Activated naive CD4-positive, alpha-beta T cell treated with anti-CD3 and anti-CD28 coated beads, Interleukin-2, amount 10 ng/mL, durations not matched to agents 7 days and 5 days (primary cell): ENCODE results near the gene MTHFS.
A peak's percentile ranks its signal among the peaks of the same experiment; 100 is the strongest.

Experiments used
- CTCF ChIA-PET: fragments of 350-600 bp; sonication (Branson Sonifier 250); formaldehyde crosslinking; loops from one replicate; lab custom pipeline; 2021; ENCODE audit warnings: antibody characterized with exemption; lab: Charles Lee
- DNase-seq: peaks from one replicate; pipeline ENCODE4 v3.0.0-alpha.2; 2020
- H3K27ac Mint-ChIP-seq: one replicate; pipeline ENCODE4 v1.8.0; 2021; ENCODE audit warnings: mild to moderate bottlenecking, moderate library complexity, mixed read lengths
- H3K27me3 Mint-ChIP-seq: one replicate; pipeline ENCODE4 v1.8.0; 2021; ENCODE audit warnings: mild to moderate bottlenecking, mixed read lengths
- H3K36me3 Mint-ChIP-seq: one replicate; pipeline ENCODE4 v1.8.0; 2021; ENCODE audit warnings: mixed read lengths
- H3K4me1 Mint-ChIP-seq: one replicate; pipeline ENCODE4 v1.8.0; 2021; ENCODE audit warnings: mixed read lengths
- H3K4me3 Mint-ChIP-seq: one replicate; pipeline ENCODE4 v1.8.0; 2021; ENCODE audit warnings: mild to moderate bottlenecking, moderate library complexity, mixed read lengths
- H3K9me3 Mint-ChIP-seq: one replicate; pipeline ENCODE4 v1.8.0; 2021; ENCODE audit warnings: mixed read lengths

MTHFS gene

GRCh38 chr15:79878078-79878705, 18.6 kb downstream of the MTHFS start:
- Mint-ChIP-seq H3K4me3 (no peak overlapping the region), H3K4me1 (peaks cover 8% of the 10 kb centered on the region), H3K27me3 (no peaks in the 10 kb centered on the region), H3K36me3 (peaks cover 92% of the 10 kb centered on the region), H3K27ac (no peak overlapping the region), H3K9me3 (peaks cover 44% of the 10 kb centered on the region)
- CTCF ChIA-PET, result interaction anchor here (0.6 kb wide), 1 partner anchor 473 kb away, joined by 4 read pairs; no protein-coding TSS in a partner anchor
- no peak for DNase-seq

- Mint-ChIP-seq H3K4me1 (peaks cover 22% of the 10 kb centered on the region), H3K27me3 (no peaks in the 10 kb centered on the region), H3K27ac (no peak overlapping the region), H3K9me3 (peaks cover 44% of the 10 kb centered on the region), H3K4me3 (no peak overlapping the region), H3K36me3 (peaks cover 86% of the 10 kb centered on the region)
- CTCF ChIA-PET, result interaction anchor here (1.7 to 3.4 kb wide), 2 partner anchors 9 to 21 kb away, joined by 3 to 12 read pairs; no protein-coding TSS in a partner anchor
- no peak for DNase-seq
These were observed 21.6 kb downstream of the MTHFS start for GRCh38 chr15:79875213-79875612.

- H3K4me3 Mint-ChIP-seq, result no peak overlapping the region
- peaks cover 39% of the 10 kb centered on the region for H3K9me3 Mint-ChIP-seq
- peaks cover 22% of the 10 kb centered on the region for H3K4me1 Mint-ChIP-seq
- CTCF ChIA-PET, result interaction anchor here (1.1 to 3.4 kb wide), 2 partner anchors 20 to 24 kb away, joined by 3 to 12 read pairs; no protein-coding TSS in a partner anchor
- H3K27me3 Mint-ChIP-seq, result no peaks in the 10 kb centered on the region
- H3K36me3 Mint-ChIP-seq, result peaks cover 79% of the 10 kb centered on the region
- H3K27ac Mint-ChIP-seq, result no peak overlapping the region
- DNase-seq, result no peak
These were observed 22.6 kb downstream of the MTHFS start for GRCh38 chr15:79874242-79874641.

GRCh38 chr15:79872358-79873017, 24.3 kb downstream of the MTHFS start:
- no peak overlapping the region for H3K4me3 Mint-ChIP-seq
- H3K9me3 Mint-ChIP-seq, result peaks cover 29% of the 10 kb centered on the region
- H3K27ac Mint-ChIP-seq, result peak overlapping the region; percentile 74
- CTCF ChIA-PET, result interaction anchor here (3.4 kb wide), 1 partner anchor 18 kb away, joined by 12 read pairs; no protein-coding TSS in a partner anchor
- peaks cover 70% of the 10 kb centered on the region for H3K36me3 Mint-ChIP-seq
- H3K27me3 Mint-ChIP-seq, result no peaks in the 10 kb centered on the region
- peaks cover 22% of the 10 kb centered on the region for H3K4me1 Mint-ChIP-seq
- peak; percentile 61 for DNase-seq

GRCh38 chr15:79868554-79868953, 28.3 kb downstream of the MTHFS start:
- Mint-ChIP-seq H3K36me3 (peaks cover 48% of the 10 kb centered on the region), H3K27ac (no peak overlapping the region), H3K9me3 (no peaks in the 10 kb centered on the region), H3K4me3 (no peak overlapping the region), H3K4me1 (peaks cover 18% of the 10 kb centered on the region), H3K27me3 (no peaks in the 10 kb centered on the region)
- DNase-seq, result no peak
- CTCF ChIA-PET, result interaction anchor here (0.8 kb wide), 2 partner anchors 13 to 488 kb away, joined by 3 to 6 read pairs; no protein-coding TSS in a partner anchor

GRCh38 chr15:79863886-79864285, 32.9 kb downstream of the MTHFS start:
- Mint-ChIP-seq H3K4me1 (no peaks in the 10 kb centered on the region), H3K9me3 (no peaks in the 10 kb centered on the region), H3K36me3 (peaks cover 27% of the 10 kb centered on the region), H3K27me3 (no peaks in the 10 kb centered on the region), H3K4me3 (no peak overlapping the region), H3K27ac (no peak overlapping the region)
- CTCF ChIA-PET, result no interaction called here
- no peak for DNase-seq

- H3K36me3 Mint-ChIP-seq, result peaks cover 19% of the 10 kb centered on the region
- no peak overlapping the region for H3K4me3 Mint-ChIP-seq
- CTCF ChIA-PET, result interaction anchor here (1.2 to 1.9 kb wide), 2 partner anchors 8 to 12 kb away, joined by 5 to 6 read pairs; no protein-coding TSS in a partner anchor
- DNase-seq, result no peak
- no peaks in the 10 kb centered on the region for H3K27me3 Mint-ChIP-seq
- H3K9me3 Mint-ChIP-seq, result no peaks in the 10 kb centered on the region
- peaks cover 8% of the 10 kb centered on the region for H3K4me1 Mint-ChIP-seq
- no peak overlapping the region for H3K27ac Mint-ChIP-seq
These were observed 34.6 kb downstream of the MTHFS start for GRCh38 chr15:79862191-79862590.

GRCh38 chr15:79860661-79861060, 36.2 kb downstream of the MTHFS start:
- Mint-ChIP-seq H3K27ac (no peak overlapping the region), H3K4me1 (peaks cover 10% of the 10 kb centered on the region), H3K36me3 (peaks cover 10% of the 10 kb centered on the region), H3K9me3 (no peaks in the 10 kb centered on the region), H3K27me3 (no peaks in the 10 kb centered on the region), H3K4me3 (no peak overlapping the region)
- CTCF ChIA-PET, result interaction anchor here (1.9 kb wide), 1 partner anchor 11 kb away, joined by 6 read pairs; no protein-coding TSS in a partner anchor
- no peak for DNase-seq

GRCh38 chr15:79858469-79858868, 38.3 kb downstream of the MTHFS start:
- CTCF ChIA-PET, result interaction anchor here (0.7 to 1.2 kb wide), 3 partner anchors 8 to 267 kb away, joined by 3 to 5 read pairs (median 3); no protein-coding TSS in a partner anchor
- H3K9me3 Mint-ChIP-seq, result no peaks in the 10 kb centered on the region
- no peaks in the 10 kb centered on the region for H3K27me3 Mint-ChIP-seq
- H3K36me3 Mint-ChIP-seq, result peaks cover 11% of the 10 kb centered on the region
- no peak overlapping the region for H3K27ac Mint-ChIP-seq
- DNase-seq, result no peak
- H3K4me3 Mint-ChIP-seq, result no peak overlapping the region
- peaks cover 14% of the 10 kb centered on the region for H3K4me1 Mint-ChIP-seq

- peaks cover 12% of the 10 kb centered on the region for H3K4me1 Mint-ChIP-seq
- H3K4me3 Mint-ChIP-seq, result no peak overlapping the region
- no peaks in the 10 kb centered on the region for H3K9me3 Mint-ChIP-seq
- H3K27me3 Mint-ChIP-seq, result no peaks in the 10 kb centered on the region
- H3K36me3 Mint-ChIP-seq, result peaks cover 10% of the 10 kb centered on the region
- no peak overlapping the region for H3K27ac Mint-ChIP-seq
- CTCF ChIA-PET, result interaction anchor here (0.6 to 2.5 kb wide), 29 partner anchors 9 to 514 kb away, joined by 3 to 24 read pairs (median 5); no protein-coding TSS in a partner anchor
- DNase-seq, result peak; percentile 70
These were observed 43.1 kb downstream of the MTHFS start for GRCh38 chr15:79853492-79854328.

GRCh38 chr15:79849789-79850188, 47.0 kb downstream of the MTHFS start:
- H3K9me3 Mint-ChIP-seq, result no peaks in the 10 kb centered on the region
- peaks cover 22% of the 10 kb centered on the region for H3K36me3 Mint-ChIP-seq
- peak; percentile 32 for DNase-seq
- H3K27ac Mint-ChIP-seq, result no peak overlapping the region
- H3K4me1 Mint-ChIP-seq, result peaks cover 4% of the 10 kb centered on the region
- H3K27me3 Mint-ChIP-seq, result no peaks in the 10 kb centered on the region
- no peak overlapping the region for H3K4me3 Mint-ChIP-seq
- CTCF ChIA-PET, result interaction anchor here (0.6 to 3.6 kb wide), 12 partner anchors 9 to 482 kb away, joined by 3 to 25 read pairs (median 4); no protein-coding TSS in a partner anchor

GRCh38 chr15:79846539-79846938, 50.3 kb downstream of the MTHFS start:
- no peak overlapping the region for H3K27ac Mint-ChIP-seq
- H3K4me3 Mint-ChIP-seq, result no peak overlapping the region
- no peaks in the 10 kb centered on the region for H3K4me1 Mint-ChIP-seq
- peaks cover 26% of the 10 kb centered on the region for H3K36me3 Mint-ChIP-seq
- CTCF ChIA-PET, result no interaction called here
- no peak for DNase-seq
- no peaks in the 10 kb centered on the region for H3K27me3 Mint-ChIP-seq
- no peaks in the 10 kb centered on the region for H3K9me3 Mint-ChIP-seq

- Mint-ChIP-seq H3K27me3 (no peaks in the 10 kb centered on the region), H3K4me3 (no peak overlapping the region), H3K36me3 (peaks cover 29% of the 10 kb centered on the region), H3K27ac (no peak overlapping the region), H3K9me3 (no peaks in the 10 kb centered on the region), H3K4me1 (no peaks in the 10 kb centered on the region)
- no peak for DNase-seq
- CTCF ChIA-PET, result interaction anchor here (0.9 kb wide), 1 partner anchor 9 kb away, joined by 5 read pairs; no protein-coding TSS in a partner anchor
These were observed 52.6 kb downstream of the MTHFS start for GRCh38 chr15:79844221-79844620.
